Cardiac muscle cell (in vitro differentiated cells and primary cell): ENCODE results near the gene C14orf39. TPM values are rescaled to one million over a fixed set of nuclear protein-coding genes. Genes with fewer than 3 reads are reported as not detected.
"Not testable (repeated sequence)": the region's sequence is repeated elsewhere in the genome, so short reads cannot be mapped to it uniquely, and the experiment has no call there.

Source experiments
- DNase-seq, 2 donors: peaks; one replicate each; pipeline versions ENCODE4 v3.0.0 to v3.0.0-alpha.2; 2010 to 2017; ENCODE audit warnings: low read depth in 1 of 2, low spot score in 1 of 2
- H3K27ac ChIP-seq: fragments of 200-600 bp; sonication (generic); 2 replicates; pipeline ENCODE4 v1.5.1; 2016
- H3K27me3 ChIP-seq: fragments of 200-600 bp; sonication (generic); 2 replicates; pipeline ENCODE4 v1.6.0; 2016; ENCODE audit warnings: control low read depth
- H3K36me3 ChIP-seq: fragments of 200-600 bp; sonication (generic); 2 replicates; pipeline ENCODE4 v1.5.1; 2016; ENCODE audit warnings: control low read depth
- H3K4me1 ChIP-seq: fragments of 200-600 bp; sonication (generic); 2 replicates; pipeline ENCODE4 v1.8.1; 2017; ENCODE audit warnings: low read depth, mild to moderate bottlenecking, mixed run types
- H3K4me3 ChIP-seq: fragments of 200-600 bp; sonication (generic); 2 replicates; pipeline ENCODE4 v1.5.1; 2016; ENCODE audit warnings: mild to moderate bottlenecking
- H3K9me3 ChIP-seq: fragments of 200-600 bp; sonication (generic); 2 replicates; pipeline ENCODE4 v1.5.1; 2017; ENCODE audit warnings: low read depth, mild to moderate bottlenecking, control low read depth
- CTCF ChIP-seq: IDR thresholded peaks from 2 replicates; pipeline ENCODE4 v1.5.1; 2012; ENCODE audit warnings: low read depth, mild to moderate bottlenecking, low read length
- polyA plus RNA-seq: library from polyadenylated mRNA; unstranded; fragments of >200 nt; fragmentation: Nextera tagmentation; extraction: Ambion mirVana; gene quantifications from 2 replicates; pipeline ENCODE4 v1.2.1, GENCODE V29; 2016
- total RNA-seq: library from RNA; depleted of rRNA; stranded (reverse); fragments of >200 nt; gene quantifications from 2 replicates; pipeline ENCODE4 v1.2.3, GENCODE V29; 2016

The C14orf39 gene
- total and polyA plus RNA-seq, 2 experiments from 2014 or later: 1.5 to 2.2 TPM

GRCh38 chr14:60420050-60420449 lies 65.8 kb downstream of the C14orf39 start:
- Histone ChIP-seq H3K36me3 (no peaks in the 10 kb centered on the region), H3K27ac (no peak overlapping the region), H3K27me3 (no peaks in the 10 kb centered on the region), H3K9me3 (no peaks in the 10 kb centered on the region), H3K4me1 (no peaks in the 10 kb centered on the region), H3K4me3 (no peak overlapping the region)
- no peak for DNase-seq
- TF ChIP-seq CTCF: no peak

- H3K4me1 ChIP-seq, H3K36me3 ChIP-seq, H3K4me3 ChIP-seq, H3K27me3 ChIP-seq, DNase-seq, H3K27ac ChIP-seq, H3K9me3 ChIP-seq: not testable (repeated sequence)
Observed at GRCh38 chr14:60397550-60397949, 88.3 kb downstream of the C14orf39 start.

- H3K4me3 ChIP-seq: no peak overlapping the region
- no peak for TF ChIP-seq CTCF
- no peaks in the 10 kb centered on the region for H3K27me3 ChIP-seq
- H3K36me3 ChIP-seq: no peaks in the 10 kb centered on the region
- no peak for DNase-seq
- no peaks in the 10 kb centered on the region for H3K4me1 ChIP-seq
- no peak overlapping the region for H3K27ac ChIP-seq
- no peaks in the 10 kb centered on the region for H3K9me3 ChIP-seq
Observed at GRCh38 chr14:60396718-60397343, 89.0 kb downstream of the C14orf39 start.

Other genes starting within 250 kb of the C14orf39 start
- 19.6 and 20.8 TPM in 2 replicates for gene PPM1A, start 236.8 kb downstream of the C14orf39 start, total RNA-seq
- gene PPM1A, start 236.8 kb downstream of the C14orf39 start, polyA plus RNA-seq: 22.3 and 24.1 TPM in 2 replicates
- gene SIX6, start 23.1 kb upstream of the C14orf39 start, total RNA-seq: not detected in 2 replicates
- not detected in 2 replicates for gene SIX6, start 23.1 kb upstream of the C14orf39 start, polyA plus RNA-seq
- 0.12 and 1.8 TPM in 2 replicates for gene SIX1, start 163.4 kb upstream of the C14orf39 start, total RNA-seq
- 0.06 and 0.46 TPM in 2 replicates for gene SIX1, start 163.4 kb upstream of the C14orf39 start, polyA plus RNA-seq
- 11.7 and 25.0 TPM in 2 replicates for gene SIX4, start 238.3 kb upstream of the C14orf39 start, total RNA-seq
- gene SIX4, start 238.3 kb upstream of the C14orf39 start, polyA plus RNA-seq: 3.4 and 4.2 TPM in 2 replicates
- gene MNAT1, start 248.7 kb upstream of the C14orf39 start, total RNA-seq: 22.2 and 31.7 TPM in 2 replicates
- gene MNAT1, start 248.7 kb upstream of the C14orf39 start, polyA plus RNA-seq: 55.2 and 59.0 TPM in 2 replicates